ENCODE measurements around the gene UBR1.

- TF ChIP-seq CTCF (conservative IDR thresholded peaks at IDR 0.05; ENCODE audit: low read length) (no peak), EZH2phosphoT487 (IDR thresholded peaks at IDR 0.05; ENCODE audit: borderline replicate concordance, low read depth, low read length) (no peak)
Observed at GRCh38 chr15:42932833-42933515, 172.9 kb downstream of the UBR1 start.

Data from OCI-LY7 (cell line).